GM12892 (cell line): ENCODE data around the gene LTBP4.

Experiments
- POLR2A ChIP-seq: IDR thresholded peaks from 2 replicates; pipeline ENCODE4 v1.6.1; 2011; ENCODE audit warnings: low read depth, low read length, control low read depth
- TAF1 ChIP-seq: IDR thresholded peaks from 2 replicates; pipeline ENCODE4 v1.6.1; 2011; ENCODE audit warnings: low read depth, mild to moderate bottlenecking, control low read depth, low read length, borderline replicate concordance

DNA sequence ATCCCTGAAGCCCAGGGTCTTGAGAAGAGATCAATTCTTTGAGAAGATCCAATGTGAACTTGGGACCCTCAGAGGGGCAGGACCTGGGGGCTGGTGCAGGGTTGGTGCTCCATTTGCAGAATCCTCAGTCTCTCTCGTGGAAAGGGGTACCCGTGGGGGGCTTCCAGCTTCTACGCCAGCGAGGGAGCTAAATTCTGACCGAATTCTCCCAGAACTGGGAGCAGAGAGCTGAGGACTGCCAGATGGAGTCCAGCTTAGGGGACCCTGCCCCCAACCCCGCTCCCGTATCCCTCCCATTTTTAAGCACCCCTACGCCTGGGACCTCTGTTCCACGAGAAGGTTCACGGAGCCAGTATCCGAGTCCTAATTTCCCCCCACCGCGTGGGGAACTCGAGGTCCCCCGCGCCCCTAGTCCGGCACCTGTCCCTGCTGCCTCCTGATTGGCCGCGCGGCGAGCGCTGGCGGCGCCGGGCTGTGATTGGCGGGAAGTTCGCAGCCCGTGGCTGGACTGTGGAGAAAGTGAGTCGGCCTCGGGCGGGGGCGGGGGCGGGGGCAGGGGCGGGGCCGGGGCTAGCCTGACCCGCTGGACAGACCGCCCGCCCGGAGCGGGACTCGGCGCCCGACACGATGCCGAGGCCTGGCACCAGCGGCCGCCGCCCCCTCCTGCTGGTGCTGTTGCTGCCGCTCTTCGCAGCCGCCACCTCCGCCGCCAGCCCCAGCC lies 4.4 kb upstream of the LTBP4 start:
- TF ChIP-seq POLR2A (no peak), TAF1 (no peak)
